LHCN-M2 (cell line): ENCODE results near the gene KATNB1. TPM values are rescaled to one million over a fixed set of nuclear protein-coding genes. Genes with fewer than 3 reads are reported as not detected.
"Not testable (repeated sequence)": the region's sequence is repeated elsewhere in the genome, so short reads cannot be mapped to it uniquely, and the experiment has no call there.

ENCODE experiments used
- DNase-seq: peaks from one replicate; pipeline ENCODE4 v3.0.0-alpha.2; 2012; ENCODE audit warnings: low read depth
- total RNA-seq: library from RNA; depleted of rRNA; stranded (reverse); fragments of >200 nt; gene quantifications from 2 replicates; pipeline ENCODE4 v1.2.3, GENCODE V29; 2014

The KATNB1 gene
- total RNA-seq, 1 experiment from 2014 or later: 23.7 TPM

GRCh38 chr16:57700781-57701551, 34.6 kb upstream of the KATNB1 start:
- DNase-seq: no peak

GRCh38 chr16:57701759-57702371, 33.7 kb upstream of the KATNB1 start:
- no peak for DNase-seq

- no peak for DNase-seq
Measured at GRCh38 chr16:57703416-57704010, 32.1 kb upstream of the KATNB1 start.

GRCh38 chr16:57704011-57704904, 31.3 kb upstream of the KATNB1 start:
- no peak for DNase-seq

GRCh38 chr16:57704905-57705852, 30.4 kb upstream of the KATNB1 start:
- DNase-seq: no peak

GRCh38 chr16:57706717-57707116, 28.9 kb upstream of the KATNB1 start:
- DNase-seq: no peak

GRCh38 chr16:57707331-57707730, 28.2 kb upstream of the KATNB1 start:
- DNase-seq: no peak

GRCh38 chr16:57708168-57708567, 27.4 kb upstream of the KATNB1 start:
- no peak for DNase-seq

- DNase-seq: no peak
Measured at GRCh38 chr16:57709663-57710062, 25.9 kb upstream of the KATNB1 start.

- DNase-seq: no peak
Measured at GRCh38 chr16:57711346-57711745, 24.2 kb upstream of the KATNB1 start.

- no peak for DNase-seq
Measured at GRCh38 chr16:57711993-57712392, 23.6 kb upstream of the KATNB1 start.

- not testable (repeated sequence) for DNase-seq
Measured at GRCh38 chr16:57712569-57712968, 23.0 kb upstream of the KATNB1 start.

GRCh38 chr16:57713596-57713995, 22.0 kb upstream of the KATNB1 start:
- DNase-seq: no peak

GRCh38 chr16:57714047-57714446, 21.5 kb upstream of the KATNB1 start:
- DNase-seq: no peak

GRCh38 chr16:57720142-57720575, 15.4 kb upstream of the KATNB1 start:
- DNase-seq: peak; percentile 43

- no peak for DNase-seq
Measured at GRCh38 chr16:57721356-57722209, 14.0 kb upstream of the KATNB1 start.

- no peak for DNase-seq
Measured at GRCh38 chr16:57722210-57722499, 13.4 kb upstream of the KATNB1 start.

- DNase-seq: no peak
Measured at GRCh38 chr16:57722651-57723050, 12.9 kb upstream of the KATNB1 start.

GRCh38 chr16:57723170-57723569, 12.4 kb upstream of the KATNB1 start:
- DNase-seq: no peak

- no peak for DNase-seq
Measured at GRCh38 chr16:57724531-57724930, 11.0 kb upstream of the KATNB1 start.
